HepG2 (cell line): ENCODE measurements around the gene LUC7L2. TPM values are rescaled to one million over a fixed set of nuclear protein-coding genes. Genes with fewer than 3 reads are reported as not detected.

Source experiments
- ATAC-seq: fragments of 200-7000 bp; cut with Tn5 transposase; 3 replicates; pipeline ENCODE4 v1.9.1; 2020; ENCODE audit warnings: mild to moderate bottlenecking, moderate library complexity
- BruUV-seq: library from RNA; stranded (reverse); fragments of 400-500 nt; replicated peaks from 2 replicates; lab custom pipeline; 2021; lab: Mats Ljungman, UMichigan
- CTCF ChIA-PET: fragments of 300-600 bp; formaldehyde crosslinking; extraction: SDS; loops from one replicate; lab custom pipeline; 2021; ENCODE audit warnings: low total read pairs, inconsistent platforms, low intra/inter-chr PET ratio; lab: Yijun Ruan, JAX
- POLR2A ChIA-PET: fragments of 350-600 bp; sonication (Branson Sonifier 250); formaldehyde crosslinking; loops from one replicate; lab custom pipeline; 2020; ENCODE audit warnings: antibody characterized with exemption, inconsistent platforms; lab: Yijun Ruan, JAX
- DNase-seq: peaks from one replicate; pipeline ENCODE4 v3.0.0-alpha.2; 2015; ENCODE audit warnings: low spot score
- FAIRE-seq: peaks from 3 replicates; lab custom pipeline; 2011; peaks lifted over from hg19 to GRCh38; lab: Jason Lieb, UNC
- H2AFZ ChIP-seq: one replicate; pipeline ENCODE4 v1.6.1; 2011; ENCODE audit warnings: low read length, inconsistent platforms
- H3K27ac ChIP-seq: fragments of 300-600 bp; 3 replicates; pipeline ENCODE4 v1.8.0; 2011; ENCODE audit warnings: mixed run types, mild to moderate bottlenecking, mixed read lengths, low read length, inconsistent platforms; ENCODE audit not compliant: insufficient read depth; ENCODE audit errors: extremely low read length
- H3K27me3 ChIP-seq, 2 experiments: fragments of 200-600 bp in 1 of 2; 2 replicates in 1 of 2; 3 replicates in 1 of 2; pipeline versions ENCODE4 v1.6.0 to v1.8.0; 2011; ENCODE audit warnings: low read length in 2 of 2, mild to moderate bottlenecking in 2 of 2, moderate library complexity in 2 of 2, inconsistent platforms in 1 of 2; ENCODE audit not compliant: insufficient read depth in 2 of 2, control insufficient read depth in 1 of 2
- H3K36me3 ChIP-seq, 2 experiments: fragments of 200-600 bp in 1 of 2; replicated peaks in 1 of 2; 2 replicates in 1 of 2; 3 replicates in 1 of 2; pipeline versions ENCODE4 v1.5.1 to v1.8.0; 2011; ENCODE audit warnings: low read length in 2 of 2, inconsistent platforms in 1 of 2; ENCODE audit not compliant: insufficient read depth in 2 of 2, control insufficient read depth in 1 of 2
- H3K4me1 ChIP-seq: 2 replicates; pipeline ENCODE4 v1.5.1; 2012; ENCODE audit warnings: low read length, inconsistent platforms; ENCODE audit not compliant: insufficient read depth
- H3K4me2 ChIP-seq: 2 replicates; pipeline ENCODE4 v1.6.0; 2011; ENCODE audit warnings: low read depth, low read length, inconsistent platforms
- H3K4me3 ChIP-seq, 3 experiments: fragments of 200-600 bp in 1 of 3; sonication (generic), shearing (Covaris generic) in 1 of 3; replicated peaks in 1 of 3; 2 replicates each; pipeline ENCODE4 v1.5.1; 2011 to 2016; ENCODE audit warnings: low read length in 3 of 3, inconsistent platforms in 2 of 3, low read depth in 2 of 3, mild to moderate bottlenecking in 2 of 3, control low read depth in 1 of 3, mixed read lengths in 1 of 3; ENCODE audit not compliant: insufficient read depth in 1 of 3
- H3K79me2 ChIP-seq: one replicate; pipeline ENCODE4 v1.6.1; 2011; ENCODE audit warnings: low read length, inconsistent platforms; ENCODE audit not compliant: insufficient read depth
- H3K9ac ChIP-seq: 2 replicates; pipeline ENCODE4 v1.6.0; 2011; ENCODE audit warnings: mild to moderate bottlenecking, low read depth, low read length, inconsistent platforms; ENCODE audit not compliant: insufficient read depth
- H3K9me3 ChIP-seq: 2 replicates; pipeline ENCODE4 v1.5.1; 2012; ENCODE audit warnings: mild to moderate bottlenecking, low read length
- H4K20me1 ChIP-seq: 2 replicates; pipeline ENCODE4 v1.6.0; 2011; ENCODE audit warnings: inconsistent platforms, mild to moderate bottlenecking, low read length, moderate library complexity; ENCODE audit not compliant: insufficient read depth
- CC2D1A ChIP-seq: sonication (generic); formaldehyde crosslinking; IDR thresholded peaks from 2 replicates; pipeline ENCODE4 v1.8.1; 2023; ENCODE audit warnings: mild to moderate bottlenecking, missing genetic modification reagents
- DR1 ChIP-seq: sonication (generic); formaldehyde crosslinking; IDR thresholded peaks from 2 replicates; pipeline ENCODE4 v1.8.0; 2021; ENCODE audit warnings: mild to moderate bottlenecking, missing genetic modification reagents, inconsistent platforms
- NFATC3 ChIP-seq: sonication (generic); formaldehyde crosslinking; IDR thresholded peaks from 2 replicates; pipeline ENCODE4 v1.5.1; 2020; ENCODE audit warnings: mild to moderate bottlenecking, missing genetic modification reagents
- NFE2L1 ChIP-seq: sonication (generic); formaldehyde crosslinking; IDR thresholded peaks from 2 replicates; pipeline ENCODE4 v1.4.0; 2020; ENCODE audit warnings: missing genetic modification reagents, mild to moderate bottlenecking, borderline replicate concordance
- ZNF331 ChIP-seq: sonication (generic); formaldehyde crosslinking; IDR thresholded peaks from 2 replicates; pipeline ENCODE4 v1.4.0; 2020; ENCODE audit warnings: missing genetic modification reagents
- ZNF766 ChIP-seq: sonication (generic); formaldehyde crosslinking; IDR thresholded peaks from 2 replicates; pipeline ENCODE4 v1.5.0; 2020; ENCODE audit warnings: missing genetic modification reagents, borderline replicate concordance
- whole genome bisulfite sequencing: methylation state at CpG from one replicate; pipeline ENCODE4 v1.1.6; 2017; ENCODE audit warnings: low lambda C conversion rate; 5-methylcytosine and 5-hydroxymethylcytosine counted together
- in situ Hi-C: cut with HindIII; loops from 2 replicates; pipeline ENCODE4 v1.10.0; 2017; ENCODE audit warnings: low pct_unique_long_range_greater_than_20kb; ENCODE audit not compliant: extremely low pct_ligation_motif_present
- intact Hi-C: fragments of 100-400 bp; cut with micrococcal nuclease; formaldehyde crosslinking; loops from one replicate; pipeline ENCODE4 v1.10.0; 2022; ENCODE audit not compliant: unreplicated experiment
- polyA plus RNA-seq, 8 experiments: library from polyadenylated mRNA; depleted of rRNA in 3 of 8; stranded (reverse) in 7 of 8; unstranded in 1 of 8; fragments of >200 nt; fragmentation: Illumina TruSeq in 4 of 8; extraction: Trizol in 4 of 8; gene quantifications; 2 replicates each; pipeline versions ENCODE4 v1.2.1 to v1.2.3, GENCODE V29; 2011 to 2016; ENCODE audit warnings: low read depth in 4 of 8, missing spikeins in 1 of 8, mixed read lengths in 1 of 8; ENCODE audit not compliant: insufficient read depth in 1 of 8
- total RNA-seq, 5 experiments: library from RNA; depleted of rRNA; stranded (reverse); fragments of >200 nt; fragmentation: Illumina TruSeq; extraction: Trizol; gene quantifications; 2 replicates each; pipeline ENCODE4 v1.2.3, GENCODE V29; 2016; ENCODE audit warnings: low read depth in 1 of 5
- TF ChIP-seq, protein P1 (sequence below): IDR thresholded peaks from 2 replicates; pipeline ENCODE4 v1.6.1; 2016; ENCODE audit warnings: low read depth, missing genetic modification reagents, missing compliant biosample characterization
- TF ChIP-seq, protein P2 (sequence below): sonication (generic); formaldehyde crosslinking; IDR thresholded peaks from 2 replicates; pipeline ENCODE4 v1.9.0; 2021; ENCODE audit warnings: missing genetic modification reagents, mild to moderate bottlenecking, borderline replicate concordance
- TF ChIP-seq, protein P3 (sequence below): sonication (generic); formaldehyde crosslinking; IDR thresholded peaks from 2 replicates; pipeline ENCODE4 v1.4.0; 2020; ENCODE audit warnings: missing genetic modification reagents
- TF ChIP-seq, protein P4 (sequence below): IDR thresholded peaks from 2 replicates; pipeline ENCODE4 v1.6.1; 2016; ENCODE audit warnings: mild to moderate bottlenecking, missing biosample characterization, missing genetic modification reagents
- TF ChIP-seq, protein P5 (sequence below): sonication (generic); formaldehyde crosslinking; IDR thresholded peaks from 2 replicates; pipeline ENCODE4 v1.5.0; 2020; ENCODE audit warnings: mild to moderate bottlenecking, missing genetic modification reagents

The LUC7L2 gene
- total and polyA plus RNA-seq, 2 of the 13 experiments (the other 11 are each of a cell fraction or from before 2014, with no cell fraction given) = 17.9 to 50.7 TPM

DNA sequence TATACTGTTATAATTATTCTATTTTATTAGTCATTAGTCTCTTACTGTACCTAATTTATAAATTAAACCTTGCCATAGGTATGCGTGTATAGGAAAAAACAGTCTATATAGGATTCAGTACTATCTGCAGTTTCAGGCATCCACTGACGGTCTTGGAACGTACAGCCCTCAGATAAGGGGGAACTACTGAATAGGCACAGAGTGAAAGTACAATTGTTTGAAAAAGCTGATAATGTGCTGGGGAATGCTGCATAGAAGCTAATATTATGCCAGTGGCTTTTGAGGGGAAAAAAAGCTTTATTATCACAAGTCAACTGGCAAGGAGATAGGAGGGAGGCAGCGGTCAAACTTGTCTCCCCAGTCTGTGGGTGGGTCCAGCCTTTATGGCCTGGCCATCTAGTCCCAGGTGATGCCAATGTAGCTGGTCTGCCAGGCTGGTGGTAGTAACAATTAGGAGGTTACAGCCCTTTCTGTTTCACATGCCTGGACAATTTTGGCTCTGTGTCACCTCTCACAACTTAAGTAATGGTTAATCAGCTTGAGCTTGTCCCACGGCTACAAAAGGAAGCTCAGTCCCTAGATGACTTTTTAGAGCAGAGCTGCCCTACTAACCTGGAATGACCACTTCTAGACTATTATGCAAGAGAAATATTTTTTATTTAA, 26.9 kb upstream of the LUC7L2 start:
- DNase-seq (no peak), FAIRE-seq (no peak), ATAC-seq (peak; percentile 64)
- ChIA-PET CTCF (no interaction called here), POLR2A (interaction anchor here (1.3 kb wide), 1 partner anchor 12 kb away, joined by 4 read pairs; no protein-coding TSS in a partner anchor)
- intact Hi-C loops (loop anchor here (10.0 kb wide), 1 partner anchor 98 kb away; the partner anchor contains the start of gene UBN2), in situ Hi-C loops (no loop called here)
- Histone ChIP-seq H3K4me3 (peak overlapping the region in 1 of 3 experiments; percentile 40; a peak in 2 of 6 replicates), H3K27me3 (no peaks in the 10 kb centered on the region), H3K79me2 (no peaks in the 10 kb centered on the region), H2AFZ (no peak overlapping the region), H3K4me1 (peaks cover 10% of the 10 kb centered on the region; the same call in 1 of the 2 replicates), H3K36me3 (no peaks in the 10 kb centered on the region), H3K4me2 (peak overlapping the region; percentile 79), H4K20me1 (no peaks in the 10 kb centered on the region), H3K9ac (0 out of 2 replicates have a peak overlapping the region, but pooled peaks have one; percentile 8), H3K9me3 (no peaks in the 10 kb centered on the region), H3K27ac (no peak overlapping the region)
- WGBS = 25% methylated on average over 5 of the region's 5 CpGs
- no TSS peak for BruUV-seq
- TF ChIP-seq, protein P1, sequence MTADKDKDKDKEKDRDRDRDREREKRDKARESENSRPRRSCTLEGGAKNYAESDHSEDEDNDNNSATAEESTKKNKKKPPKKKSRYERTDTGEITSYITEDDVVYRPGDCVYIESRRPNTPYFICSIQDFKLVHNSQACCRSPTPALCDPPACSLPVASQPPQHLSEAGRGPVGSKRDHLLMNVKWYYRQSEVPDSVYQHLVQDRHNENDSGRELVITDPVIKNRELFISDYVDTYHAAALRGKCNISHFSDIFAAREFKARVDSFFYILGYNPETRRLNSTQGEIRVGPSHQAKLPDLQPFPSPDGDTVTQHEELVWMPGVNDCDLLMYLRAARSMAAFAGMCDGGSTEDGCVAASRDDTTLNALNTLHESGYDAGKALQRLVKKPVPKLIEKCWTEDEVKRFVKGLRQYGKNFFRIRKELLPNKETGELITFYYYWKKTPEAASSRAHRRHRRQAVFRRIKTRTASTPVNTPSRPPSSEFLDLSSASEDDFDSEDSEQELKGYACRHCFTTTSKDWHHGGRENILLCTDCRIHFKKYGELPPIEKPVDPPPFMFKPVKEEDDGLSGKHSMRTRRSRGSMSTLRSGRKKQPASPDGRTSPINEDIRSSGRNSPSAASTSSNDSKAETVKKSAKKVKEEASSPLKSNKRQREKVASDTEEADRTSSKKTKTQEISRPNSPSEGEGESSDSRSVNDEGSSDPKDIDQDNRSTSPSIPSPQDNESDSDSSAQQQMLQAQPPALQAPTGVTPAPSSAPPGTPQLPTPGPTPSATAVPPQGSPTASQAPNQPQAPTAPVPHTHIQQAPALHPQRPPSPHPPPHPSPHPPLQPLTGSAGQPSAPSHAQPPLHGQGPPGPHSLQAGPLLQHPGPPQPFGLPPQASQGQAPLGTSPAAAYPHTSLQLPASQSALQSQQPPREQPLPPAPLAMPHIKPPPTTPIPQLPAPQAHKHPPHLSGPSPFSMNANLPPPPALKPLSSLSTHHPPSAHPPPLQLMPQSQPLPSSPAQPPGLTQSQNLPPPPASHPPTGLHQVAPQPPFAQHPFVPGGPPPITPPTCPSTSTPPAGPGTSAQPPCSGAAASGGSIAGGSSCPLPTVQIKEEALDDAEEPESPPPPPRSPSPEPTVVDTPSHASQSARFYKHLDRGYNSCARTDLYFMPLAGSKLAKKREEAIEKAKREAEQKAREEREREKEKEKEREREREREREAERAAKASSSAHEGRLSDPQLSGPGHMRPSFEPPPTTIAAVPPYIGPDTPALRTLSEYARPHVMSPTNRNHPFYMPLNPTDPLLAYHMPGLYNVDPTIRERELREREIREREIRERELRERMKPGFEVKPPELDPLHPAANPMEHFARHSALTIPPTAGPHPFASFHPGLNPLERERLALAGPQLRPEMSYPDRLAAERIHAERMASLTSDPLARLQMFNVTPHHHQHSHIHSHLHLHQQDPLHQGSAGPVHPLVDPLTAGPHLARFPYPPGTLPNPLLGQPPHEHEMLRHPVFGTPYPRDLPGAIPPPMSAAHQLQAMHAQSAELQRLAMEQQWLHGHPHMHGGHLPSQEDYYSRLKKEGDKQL (CRISPR knock-in tag) = no peak
- no peak for TF ChIP-seq DR1 (CRISPR knock-in tag)
- TF ChIP-seq, protein P2, sequence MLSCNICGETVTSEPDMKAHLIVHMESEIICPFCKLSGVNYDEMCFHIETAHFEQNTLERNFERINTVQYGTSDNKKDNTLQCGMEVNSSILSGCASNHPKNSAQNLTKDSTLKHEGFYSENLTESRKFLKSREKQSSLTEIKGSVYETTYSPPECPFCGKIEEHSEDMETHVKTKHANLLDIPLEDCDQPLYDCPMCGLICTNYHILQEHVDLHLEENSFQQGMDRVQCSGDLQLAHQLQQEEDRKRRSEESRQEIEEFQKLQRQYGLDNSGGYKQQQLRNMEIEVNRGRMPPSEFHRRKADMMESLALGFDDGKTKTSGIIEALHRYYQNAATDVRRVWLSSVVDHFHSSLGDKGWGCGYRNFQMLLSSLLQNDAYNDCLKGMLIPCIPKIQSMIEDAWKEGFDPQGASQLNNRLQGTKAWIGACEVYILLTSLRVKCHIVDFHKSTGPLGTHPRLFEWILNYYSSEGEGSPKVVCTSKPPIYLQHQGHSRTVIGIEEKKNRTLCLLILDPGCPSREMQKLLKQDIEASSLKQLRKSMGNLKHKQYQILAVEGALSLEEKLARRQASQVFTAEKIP (CRISPR knock-in tag) = no peak
- no peak for TF ChIP-seq CC2D1A
- TF ChIP-seq ZNF331 (CRISPR knock-in tag) = no peak
- TF ChIP-seq NFE2L1 (CRISPR knock-in tag) = no peak
- TF ChIP-seq, protein P3, sequence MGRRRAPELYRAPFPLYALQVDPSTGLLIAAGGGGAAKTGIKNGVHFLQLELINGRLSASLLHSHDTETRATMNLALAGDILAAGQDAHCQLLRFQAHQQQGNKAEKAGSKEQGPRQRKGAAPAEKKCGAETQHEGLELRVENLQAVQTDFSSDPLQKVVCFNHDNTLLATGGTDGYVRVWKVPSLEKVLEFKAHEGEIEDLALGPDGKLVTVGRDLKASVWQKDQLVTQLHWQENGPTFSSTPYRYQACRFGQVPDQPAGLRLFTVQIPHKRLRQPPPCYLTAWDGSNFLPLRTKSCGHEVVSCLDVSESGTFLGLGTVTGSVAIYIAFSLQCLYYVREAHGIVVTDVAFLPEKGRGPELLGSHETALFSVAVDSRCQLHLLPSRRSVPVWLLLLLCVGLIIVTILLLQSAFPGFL = no peak
- no peak for TF ChIP-seq ZNF766 (CRISPR knock-in tag)
- TF ChIP-seq, protein P4, sequence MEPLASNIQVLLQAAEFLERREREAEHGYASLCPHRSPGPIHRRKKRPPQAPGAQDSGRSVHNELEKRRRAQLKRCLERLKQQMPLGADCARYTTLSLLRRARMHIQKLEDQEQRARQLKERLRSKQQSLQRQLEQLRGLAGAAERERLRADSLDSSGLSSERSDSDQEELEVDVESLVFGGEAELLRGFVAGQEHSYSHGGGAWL = no peak
- TF ChIP-seq, protein P5, sequence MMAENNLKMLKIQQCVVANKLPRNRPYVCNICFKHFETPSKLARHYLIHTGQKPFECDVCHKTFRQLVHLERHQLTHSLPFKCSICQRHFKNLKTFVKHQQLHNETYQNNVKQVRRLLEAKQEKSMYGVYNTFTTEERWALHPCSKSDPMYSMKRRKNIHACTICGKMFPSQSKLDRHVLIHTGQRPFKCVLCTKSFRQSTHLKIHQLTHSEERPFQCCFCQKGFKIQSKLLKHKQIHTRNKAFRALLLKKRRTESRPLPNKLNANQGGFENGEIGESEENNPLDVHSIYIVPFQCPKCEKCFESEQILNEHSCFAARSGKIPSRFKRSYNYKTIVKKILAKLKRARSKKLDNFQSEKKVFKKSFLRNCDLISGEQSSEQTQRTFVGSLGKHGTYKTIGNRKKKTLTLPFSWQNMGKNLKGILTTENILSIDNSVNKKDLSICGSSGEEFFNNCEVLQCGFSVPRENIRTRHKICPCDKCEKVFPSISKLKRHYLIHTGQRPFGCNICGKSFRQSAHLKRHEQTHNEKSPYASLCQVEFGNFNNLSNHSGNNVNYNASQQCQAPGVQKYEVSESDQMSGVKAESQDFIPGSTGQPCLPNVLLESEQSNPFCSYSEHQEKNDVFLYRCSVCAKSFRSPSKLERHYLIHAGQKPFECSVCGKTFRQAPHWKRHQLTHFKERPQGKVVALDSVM (CRISPR knock-in tag) = no peak
- no peak for TF ChIP-seq NFATC3 (CRISPR knock-in tag)
